HG02981 (cell line): ENCODE measurements around the gene TESK1.
A peak's percentile ranks its signal among the peaks of the same experiment; 100 is the strongest.
"Not testable (repeated sequence)": the region's sequence is repeated elsewhere in the genome, so short reads cannot be mapped to it uniquely, and the experiment has no call there.

Experiments used
- ATAC-seq: cut with Tn5 transposase; IDR thresholded peaks from one replicate; pipeline ENCODE4 v1.9.1; 2021; ENCODE audit warnings: mild to moderate bottlenecking, moderate library complexity; ENCODE audit not compliant: unreplicated experiment

The TESK1 gene

GRCh38 chr9:35615981-35616680 lies 11.1 kb downstream of the TESK1 start:
- no peak for ATAC-seq

GRCh38 chr9:35616681-35617459 lies 11.8 kb downstream of the TESK1 start:
- no peak for ATAC-seq

- no peak for ATAC-seq
Measured at GRCh38 chr9:35617548-35617947, 12.5 kb downstream of the TESK1 start.

- no peak for ATAC-seq
Measured at GRCh38 chr9:35618325-35618727, 13.3 kb downstream of the TESK1 start, which contains the start of gene CD72. TSS of gene CD72 (minus strand) at chr9:35618413. CDS start at chr9:35618303, 110 bp downstream.

- peak; percentile 49 for ATAC-seq
Measured at GRCh38 chr9:35618854-35619799, 14.1 kb downstream of the TESK1 start.

- ATAC-seq = peak; percentile 51
Measured at GRCh38 chr9:35619800-35620158, 14.7 kb downstream of the TESK1 start.

- ATAC-seq = no peak
Measured at GRCh38 chr9:35627575-35627974, 22.5 kb downstream of the TESK1 start.

- no peak for ATAC-seq
Measured at GRCh38 chr9:35628389-35628991, 23.4 kb downstream of the TESK1 start.

GRCh38 chr9:35629597-35629996 lies 24.5 kb downstream of the TESK1 start:
- no peak for ATAC-seq

- no peak for ATAC-seq
Measured at GRCh38 chr9:35635730-35636129, 30.7 kb downstream of the TESK1 start.

- no peak for ATAC-seq
Measured at GRCh38 chr9:35636135-35636876, 31.2 kb downstream of the TESK1 start.

GRCh38 chr9:35636877-35637246 lies 31.8 kb downstream of the TESK1 start:
- ATAC-seq = not testable (repeated sequence)

GRCh38 chr9:35637427-35637955 lies 32.4 kb downstream of the TESK1 start:
- not testable (repeated sequence) for ATAC-seq

GRCh38 chr9:35638751-35639150 lies 33.7 kb downstream of the TESK1 start:
- not testable (repeated sequence) for ATAC-seq

- ATAC-seq = not testable (repeated sequence)
Measured at GRCh38 chr9:35639225-35639624, 34.2 kb downstream of the TESK1 start.

GRCh38 chr9:35639631-35640030 lies 34.6 kb downstream of the TESK1 start:
- no peak for ATAC-seq

- ATAC-seq = not testable (repeated sequence)
Measured at GRCh38 chr9:35640431-35640830, 35.4 kb downstream of the TESK1 start.

- ATAC-seq = not testable (repeated sequence)
Measured at GRCh38 chr9:35641478-35641877, 36.4 kb downstream of the TESK1 start.

- no peak for ATAC-seq
Measured at GRCh38 chr9:35643046-35643445, 38.0 kb downstream of the TESK1 start.

GRCh38 chr9:35645736-35646135 lies 40.7 kb downstream of the TESK1 start:
- not testable (repeated sequence) for ATAC-seq
